ENCODE results near the gene AIMP1. TPM values are rescaled to one million over a fixed set of nuclear protein-coding genes. Genes with fewer than 3 reads are reported as not detected.

The AIMP1 gene
- total RNA-seq (10 to 100 TPM; 40.9 to 62.1 (median 45.5) TPM), total RNA-seq (74.9 to 205 (median 106) reads per million in 29 experiments)
- total RNA-seq (2013) = 47.4 TPM

GRCh38 chr4:106315968-106316772 is at the start of gene AIMP1, which contains the start of gene TBCK:
TSS of gene AIMP1 (plus strand) at chr4:106316550. CDS start at chr4:106325010, 8,460 bp downstream.
TSS of gene TBCK (minus strand) at chr4:106316209. CDS start at chr4:106308960, 7,249 bp downstream.
- Histone ChIP-seq H3K27ac (ENCODE audit: low read length) (peak within 1 kb of the TSS; percentile 94), H3K9me3 (no peaks in the 10 kb centered on the region), H3K4me1 (ENCODE audit: control insufficient read depth in 1 of 2, extremely low read depth in 1 of 2, insufficient read depth in 2 of 2, low read length in 2 of 2) (peaks cover 7 to 28% of the 10 kb centered on the region in 2 experiments), H3K27me3 (replicated peaks in 1 of 2; ENCODE audit: control insufficient read depth in 2 of 2, extremely low read depth in 1 of 2, insufficient read depth in 2 of 2, low read length in 1 of 2) (no peaks in the 10 kb centered on the region), H3K36me3 (ENCODE audit: control insufficient read depth in 2 of 2, extremely low read depth in 1 of 2, insufficient read depth in 1 of 2, low read length in 1 of 2) (peaks cover 0 to 3% of the 10 kb centered on the region in 2 donors), H3K4me3 (ENCODE audit: control insufficient read depth in 1 of 2, extremely low read depth in 1 of 2, low read length in 1 of 2) (peak within 1 kb of the TSS; percentile 79 to 93)
- peak; percentile 87 to 92 (median 88) for ATAC-seq (replicated peaks in 1 of 4)
- DNase-seq = peak; percentile 81 to 93 (median 88)
- ChIA-PET POLR2A (interaction anchor here (0.5 to 1.4 kb wide), 7 partner anchors 11 to 635 kb away, joined by 3 to 5 read pairs (median 4); no protein-coding TSS in a partner anchor), CTCF (interaction anchor here in 1 of 2 donors (0.6 to 1.8 kb wide), 3 partner anchors 12 to 843 kb away, joined by 3 to 12 read pairs (median 3); partner anchors contain the start of gene PPA2)
- 0% methylated on average over 40 of the region's 44 CpGs for WGBS (ENCODE audit: insufficient coverage)
- Mint-ChIP-seq H3K27ac (no peak within 1 kb of the TSS), H3K4me1 (peaks cover 18 to 52% (median 47%) of the 10 kb centered on the region in 3 donors), H3K4me3 (no peak within 1 kb of the TSS), H3K27me3 (no peaks in the 10 kb centered on the region), H3K36me3 (peaks cover 11% of the 10 kb centered on the region), H3K9me3 (peaks cover 0 to 3% (median 0%) of the 10 kb centered on the region in 3 donors)

DNA sequence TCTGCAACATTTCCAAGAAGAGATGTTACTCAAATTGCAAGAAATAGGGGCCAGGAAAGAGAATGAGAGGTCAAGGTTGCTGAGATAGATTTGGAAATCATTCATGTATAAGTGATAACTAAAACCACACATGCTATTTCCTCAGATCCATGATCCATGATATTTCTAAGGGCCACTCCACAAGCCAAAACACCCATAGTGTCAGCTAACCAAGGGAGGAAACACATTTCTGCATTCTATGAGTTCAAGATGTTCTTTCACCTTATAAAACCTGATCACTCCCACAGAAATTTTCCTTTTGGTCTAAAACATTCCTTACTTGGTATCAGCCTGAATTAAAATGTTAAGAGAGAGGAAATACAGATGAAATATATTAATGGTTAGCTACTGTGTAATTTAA is 47.6 kb upstream of the AIMP1 start:
- no peak overlapping the region for H3K27ac ChIP-seq (ENCODE audit: low read length)
- DNase-seq (no peak), ATAC-seq (replicated peaks in 1 of 4) (no peak)
- H3K27me3 ChIP-seq (replicated peaks in 1 of 2; ENCODE audit: control insufficient read depth in 2 of 2, extremely low read depth in 1 of 2, insufficient read depth in 2 of 2, low read length in 1 of 2) = no peaks in the 10 kb centered on the region
- peaks cover 6% of the 10 kb centered on the region for H3K36me3 Mint-ChIP-seq
- ChIA-PET CTCF (no interaction called here), POLR2A (no interaction called here)
- H3K4me3 Mint-ChIP-seq = no peak overlapping the region
- no peak overlapping the region for H3K4me3 ChIP-seq (ENCODE audit: control insufficient read depth in 1 of 2, extremely low read depth in 1 of 2, low read length in 1 of 2)
- H3K27ac Mint-ChIP-seq = no peak overlapping the region
- H3K9me3 ChIP-seq = no peaks in the 10 kb centered on the region
- no peaks in the 10 kb centered on the region for H3K4me1 ChIP-seq (ENCODE audit: control insufficient read depth in 1 of 2, extremely low read depth in 1 of 2, insufficient read depth in 2 of 2, low read length in 2 of 2)
- H3K27me3 Mint-ChIP-seq = no peaks in the 10 kb centered on the region
- no peaks in the 10 kb centered on the region for H3K9me3 Mint-ChIP-seq
- no peaks in the 10 kb centered on the region for H3K36me3 ChIP-seq (ENCODE audit: control insufficient read depth in 2 of 2, extremely low read depth in 1 of 2, insufficient read depth in 1 of 2, low read length in 1 of 2)
- H3K4me1 Mint-ChIP-seq = peaks cover under 1 to 6% (median 3%) of the 10 kb centered on the region in 3 donors

DNA sequence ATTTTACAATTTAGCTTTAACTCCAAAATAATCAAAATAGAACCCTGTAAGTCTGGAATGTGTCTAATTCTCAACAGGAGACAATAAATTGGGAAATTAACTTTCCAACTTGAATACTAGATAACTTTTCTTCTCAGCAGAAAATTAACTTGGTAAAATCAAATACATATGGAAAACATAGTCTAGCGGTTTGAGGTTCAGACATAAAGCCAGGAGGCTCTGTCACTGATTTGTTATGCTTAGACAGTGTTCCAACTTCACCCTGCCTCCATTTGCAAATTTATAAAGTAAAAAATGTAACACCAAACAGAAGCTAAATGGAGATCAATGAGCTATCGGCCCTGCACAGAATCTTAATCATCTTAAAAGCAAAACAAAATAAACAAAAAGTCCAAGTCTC is 46.6 kb upstream of the AIMP1 start:
- Histone ChIP-seq H3K4me1 (ENCODE audit: control insufficient read depth in 1 of 2, extremely low read depth in 1 of 2, insufficient read depth in 2 of 2, low read length in 2 of 2) (no peaks in the 10 kb centered on the region), H3K9me3 (no peaks in the 10 kb centered on the region), H3K27ac (ENCODE audit: low read length) (no peak overlapping the region), H3K36me3 (ENCODE audit: control insufficient read depth in 2 of 2, extremely low read depth in 1 of 2, insufficient read depth in 1 of 2, low read length in 1 of 2) (no peaks in the 10 kb centered on the region), H3K4me3 (ENCODE audit: control insufficient read depth in 1 of 2, extremely low read depth in 1 of 2, low read length in 1 of 2) (no peak overlapping the region), H3K27me3 (replicated peaks in 1 of 2; ENCODE audit: control insufficient read depth in 2 of 2, extremely low read depth in 1 of 2, insufficient read depth in 2 of 2, low read length in 1 of 2) (no peaks in the 10 kb centered on the region)
- Mint-ChIP-seq H3K9me3 (no peaks in the 10 kb centered on the region), H3K27me3 (no peaks in the 10 kb centered on the region), H3K36me3 (peaks cover 15% of the 10 kb centered on the region), H3K27ac (no peak overlapping the region), H3K4me3 (no peak overlapping the region), H3K4me1 (peaks cover 6 to 9% (median 9%) of the 10 kb centered on the region in 3 donors)
- ChIA-PET CTCF (interaction anchor here in 1 of 2 donors (0.6 kb wide), 1 partner anchor 19 kb away, joined by 3 read pairs; no protein-coding TSS in a partner anchor), POLR2A (interaction anchor here in 1 of 2 donors (0.6 kb wide), 1 partner anchor 796 kb away, joined by 5 read pairs; the partner anchor contains the start of gene PPA2)
- WGBS (ENCODE audit: insufficient coverage) = no CpG with 5 or more reads among the region's 2 CpGs
- ATAC-seq (replicated peaks in 1 of 4) (no peak), DNase-seq (no peak)

DNA sequence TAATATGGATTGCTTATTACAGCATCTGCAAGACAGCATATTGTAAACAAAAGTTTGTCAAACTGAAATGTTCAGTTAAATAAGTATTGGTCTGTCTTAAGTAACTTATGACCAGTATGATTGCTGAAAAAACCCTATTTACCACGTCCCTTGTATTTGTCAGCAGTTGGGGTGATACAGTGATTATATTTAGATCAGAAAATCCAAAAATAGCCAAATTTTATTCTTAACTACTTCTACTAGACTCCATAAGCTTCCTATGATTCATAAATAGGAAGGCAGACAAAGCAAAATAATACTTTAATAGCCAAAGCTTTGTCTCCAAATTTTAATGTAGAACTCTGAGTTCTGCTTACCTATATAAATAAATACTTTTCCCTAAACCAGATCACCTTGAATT is 45.6 kb upstream of the AIMP1 start:
- H3K4me3 Mint-ChIP-seq = no peak overlapping the region
- ChIA-PET POLR2A (no interaction called here), CTCF (no interaction called here)
- H3K27me3 ChIP-seq (replicated peaks in 1 of 2; ENCODE audit: control insufficient read depth in 2 of 2, extremely low read depth in 1 of 2, insufficient read depth in 2 of 2, low read length in 1 of 2) = no peaks in the 10 kb centered on the region
- H3K9me3 Mint-ChIP-seq = no peaks in the 10 kb centered on the region
- no peaks in the 10 kb centered on the region for H3K36me3 ChIP-seq (ENCODE audit: control insufficient read depth in 2 of 2, extremely low read depth in 1 of 2, insufficient read depth in 1 of 2, low read length in 1 of 2)
- ATAC-seq (replicated peaks in 1 of 4) = no peak
- no peak overlapping the region for H3K27ac ChIP-seq (ENCODE audit: low read length)
- H3K27me3 Mint-ChIP-seq = no peaks in the 10 kb centered on the region
- DNase-seq = no peak
- no peaks in the 10 kb centered on the region for H3K4me1 ChIP-seq (ENCODE audit: control insufficient read depth in 1 of 2, extremely low read depth in 1 of 2, insufficient read depth in 2 of 2, low read length in 2 of 2)
- peaks cover 6 to 9% (median 9%) of the 10 kb centered on the region in 3 donors for H3K4me1 Mint-ChIP-seq
- H3K9me3 ChIP-seq = no peaks in the 10 kb centered on the region
- H3K36me3 Mint-ChIP-seq = peaks cover 15% of the 10 kb centered on the region
- WGBS (ENCODE audit: insufficient coverage) = no CpG with 5 or more reads among the region's 1 CpG
- H3K27ac Mint-ChIP-seq = no peak overlapping the region
- no peak overlapping the region for H3K4me3 ChIP-seq (ENCODE audit: control insufficient read depth in 1 of 2, extremely low read depth in 1 of 2, low read length in 1 of 2)

DNA sequence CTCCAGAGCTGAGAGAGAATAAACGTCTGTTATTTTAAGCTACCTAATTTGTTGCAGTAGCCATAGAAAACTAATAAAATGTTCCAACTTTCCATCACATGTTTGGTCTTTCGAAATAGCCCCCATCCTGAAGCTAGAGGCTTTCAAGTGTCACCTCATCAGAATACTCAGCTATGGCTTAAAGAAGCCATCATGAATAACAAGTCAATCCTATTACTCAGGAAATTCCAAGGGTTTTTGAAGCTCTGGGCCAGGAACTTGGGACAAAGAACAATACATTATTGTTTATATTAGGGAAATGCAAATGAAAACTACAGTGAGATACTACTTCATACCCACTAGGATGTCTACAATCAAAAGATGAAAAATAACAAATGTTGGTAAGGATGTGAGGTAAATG is 42.5 kb upstream of the AIMP1 start:
- ChIA-PET CTCF (no interaction called here), POLR2A (no interaction called here)
- no peaks in the 10 kb centered on the region for H3K36me3 ChIP-seq (ENCODE audit: control insufficient read depth in 2 of 2, extremely low read depth in 1 of 2, insufficient read depth in 1 of 2, low read length in 1 of 2)
- no peaks in the 10 kb centered on the region for H3K4me1 ChIP-seq (ENCODE audit: control insufficient read depth in 1 of 2, extremely low read depth in 1 of 2, insufficient read depth in 2 of 2, low read length in 2 of 2)
- Mint-ChIP-seq H3K27ac (no peak overlapping the region), H3K4me1 (peaks cover 4 to 10% (median 9%) of the 10 kb centered on the region in 3 donors), H3K9me3 (no peaks in the 10 kb centered on the region), H3K36me3 (peaks cover 24% of the 10 kb centered on the region), H3K27me3 (no peaks in the 10 kb centered on the region), H3K4me3 (no peak overlapping the region)
- ATAC-seq (replicated peaks in 1 of 4) = no peak
- H3K9me3 ChIP-seq = no peaks in the 10 kb centered on the region
- DNase-seq = no peak
- H3K4me3 ChIP-seq (ENCODE audit: control insufficient read depth in 1 of 2, extremely low read depth in 1 of 2, low read length in 1 of 2) = no peak overlapping the region
- no peak overlapping the region for H3K27ac ChIP-seq (ENCODE audit: low read length)
- no peaks in the 10 kb centered on the region for H3K27me3 ChIP-seq (replicated peaks in 1 of 2; ENCODE audit: control insufficient read depth in 2 of 2, extremely low read depth in 1 of 2, insufficient read depth in 2 of 2, low read length in 1 of 2)
- 100% methylated on average over 2 of the region's 2 CpGs for WGBS (ENCODE audit: insufficient coverage)

DNA sequence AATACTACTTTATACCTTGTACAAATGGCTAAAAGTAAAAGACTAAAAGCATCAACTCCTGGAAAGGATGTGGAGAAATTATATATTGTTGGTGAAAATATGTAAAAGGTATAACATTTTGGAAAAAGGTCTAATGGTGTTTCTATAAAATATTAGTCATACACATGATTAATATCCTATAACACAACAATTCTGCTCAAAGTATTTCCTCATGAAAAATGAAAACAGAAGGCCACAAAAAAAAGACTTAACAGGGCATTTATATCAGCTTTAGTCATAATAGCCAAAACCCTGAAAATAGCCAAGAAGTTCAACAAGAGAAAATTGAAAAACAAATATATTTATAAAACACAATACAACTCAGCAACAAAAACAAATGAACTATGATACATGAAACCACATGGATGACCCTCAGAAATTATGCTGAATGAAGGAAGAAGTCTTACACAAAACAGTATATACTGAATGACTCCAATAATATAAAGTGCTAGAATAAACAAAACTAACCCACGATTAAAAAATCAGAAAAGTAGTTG is 39.1 kb upstream of the AIMP1 start:
- H3K36me3 Mint-ChIP-seq = peaks cover 31% of the 10 kb centered on the region
- DNase-seq (no peak), ATAC-seq (replicated peaks in 1 of 4) (no peak)
- H3K4me3 Mint-ChIP-seq = no peak overlapping the region
- H3K4me1 Mint-ChIP-seq = peaks cover 8 to 16% (median 8%) of the 10 kb centered on the region in 3 donors
- Histone ChIP-seq H3K27ac (ENCODE audit: low read length) (no peak overlapping the region), H3K4me3 (ENCODE audit: control insufficient read depth in 1 of 2, extremely low read depth in 1 of 2, low read length in 1 of 2) (no peak overlapping the region), H3K27me3 (replicated peaks in 1 of 2; ENCODE audit: control insufficient read depth in 2 of 2, extremely low read depth in 1 of 2, insufficient read depth in 2 of 2, low read length in 1 of 2) (no peaks in the 10 kb centered on the region), H3K9me3 (no peaks in the 10 kb centered on the region), H3K4me1 (ENCODE audit: control insufficient read depth in 1 of 2, extremely low read depth in 1 of 2, insufficient read depth in 2 of 2, low read length in 2 of 2) (no peaks in the 10 kb centered on the region), H3K36me3 (ENCODE audit: control insufficient read depth in 2 of 2, extremely low read depth in 1 of 2, insufficient read depth in 1 of 2, low read length in 1 of 2) (no peaks in the 10 kb centered on the region)
- H3K27ac Mint-ChIP-seq = no peak overlapping the region
- no CpG with 5 or more reads among the region's 1 CpG for WGBS (ENCODE audit: insufficient coverage)
- CTCF ChIA-PET = no interaction called here
- H3K27me3 Mint-ChIP-seq = no peaks in the 10 kb centered on the region
- POLR2A ChIA-PET = no interaction called here
- H3K9me3 Mint-ChIP-seq = no peaks in the 10 kb centered on the region

Data from T-cell (primary cell).